Stomach (tissue), 4 donors: Measurements from ENCODE around the gene A1CF.

ENCODE experiments used
- CTCF ChIP-seq, 7 experiments: fragments of 450-650 bp in 4 of 7; fragments of 200-600 bp in 3 of 7; sonication (generic) in 3 of 7; IDR thresholded peaks; one replicate each; pipeline ENCODE4 v1.5.1; 2016 to 2019; ENCODE audit warnings: antibody characterized with exemption in 7 of 7, control low read depth in 2 of 7, mild to moderate bottlenecking in 1 of 7
- EP300 ChIP-seq: sonication (generic); formaldehyde crosslinking; IDR thresholded peaks from one replicate; pipeline ENCODE4 v1.6.1; 2017; ENCODE audit warnings: antibody characterized with exemption
- POLR2A ChIP-seq, 4 donors: fragments of 450-650 bp; IDR thresholded peaks; one replicate each; pipeline ENCODE4 v1.6.1; 2016; ENCODE audit warnings: antibody characterized with exemption in 4 of 4, control low read depth in 2 of 4, mild to moderate bottlenecking in 1 of 4, moderate library complexity in 1 of 4
- POLR2AphosphoS5 ChIP-seq, 3 donors: sonication (generic); formaldehyde crosslinking; IDR thresholded peaks; one replicate each; pipeline ENCODE4 v1.6.1; 2016; ENCODE audit warnings: antibody characterized with exemption in 3 of 3

DNA sequence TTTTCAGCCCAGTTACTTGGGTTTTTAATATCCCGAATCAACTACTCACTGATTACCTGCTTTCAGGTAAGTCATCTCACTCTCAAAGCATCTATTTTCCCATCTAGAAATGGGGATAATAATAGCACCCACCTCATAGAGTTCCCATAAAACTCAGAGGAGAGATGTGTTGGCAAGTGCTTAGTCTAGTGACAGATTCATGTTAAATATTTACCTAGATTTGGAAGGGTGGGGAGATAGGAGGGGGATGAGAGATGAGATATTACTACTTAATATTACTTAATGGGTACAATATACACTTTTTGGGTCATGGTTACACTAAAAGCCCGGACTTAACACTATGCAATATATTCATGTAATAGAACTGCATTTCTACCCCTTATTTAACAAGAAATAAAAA is 7.0 kb upstream of the A1CF start:
- no peak for TF ChIP-seq CTCF (IDR thresholded peaks at IDR 0.05)
- no peak for TF ChIP-seq POLR2A (IDR thresholded peaks at IDR 0.05)
- no peak for TF ChIP-seq POLR2AphosphoS5 (IDR thresholded peaks at IDR 0.05)
- TF ChIP-seq EP300, result no peak
